HepG2 (cell line): ENCODE data around the gene C2. TPM values are rescaled to one million over a fixed set of nuclear protein-coding genes. Genes with fewer than 3 reads are reported as not detected.

Experiments
- JARID2 ChIP-seq: sonication (generic); formaldehyde crosslinking; IDR thresholded peaks from 2 replicates; pipeline ENCODE4 v1.8.1; 2023; ENCODE audit warnings: missing genetic modification reagents, inconsistent platforms; ENCODE audit not compliant: insufficient replicate concordance
- MEIS1 ChIP-seq: sonication (generic); formaldehyde crosslinking; IDR thresholded peaks from 2 replicates; pipeline ENCODE4 v1.9.0; 2021; ENCODE audit warnings: mild to moderate bottlenecking, missing genetic modification reagents, moderate library complexity, borderline replicate concordance
- NFKB2 ChIP-seq: sonication (generic); formaldehyde crosslinking; IDR thresholded peaks from 2 replicates; pipeline ENCODE4 v1.4.0; 2020; ENCODE audit warnings: missing genetic modification reagents, borderline replicate concordance
- PAX8 ChIP-seq: sonication (generic); formaldehyde crosslinking; IDR thresholded peaks from 2 replicates; pipeline ENCODE4 v1.8.0; 2022; ENCODE audit warnings: mild to moderate bottlenecking, missing genetic modification reagents, borderline replicate concordance
- POLR2AphosphoS2 ChIP-seq: IDR thresholded peaks from 2 replicates; pipeline ENCODE4 v1.6.1; 2011; ENCODE audit warnings: low read depth, low read length, improper control_type of control experiment
- RNF219 ChIP-seq: sonication (generic); formaldehyde crosslinking; IDR thresholded peaks from 2 replicates; pipeline ENCODE4 v1.5.0; 2020; ENCODE audit warnings: mild to moderate bottlenecking, missing genetic modification reagents
- SIN3A ChIP-seq: IDR thresholded peaks from 2 replicates; pipeline ENCODE4 v1.6.1; 2011; ENCODE audit warnings: low read depth, mild to moderate bottlenecking, control low read depth, low read length, borderline replicate concordance
- ZNF136 ChIP-seq: sonication (generic); formaldehyde crosslinking; IDR thresholded peaks from 2 replicates; pipeline ENCODE4 v1.8.1; 2022; ENCODE audit warnings: low read depth, mild to moderate bottlenecking, moderate library complexity, missing genetic modification reagents
- ZNF207 ChIP-seq: fragments of 450-650 bp; IDR thresholded peaks from 2 replicates; pipeline ENCODE4 v1.6.1; 2016; ENCODE audit warnings: antibody characterized with exemption, borderline replicate concordance
- ZNF512B ChIP-seq: sonication (generic); formaldehyde crosslinking; IDR thresholded peaks from 2 replicates; pipeline ENCODE4 v1.5.1; 2020; ENCODE audit warnings: missing genetic modification reagents, mild to moderate bottlenecking, borderline replicate concordance
- ZNF629 ChIP-seq: sonication (generic); formaldehyde crosslinking; conservative IDR thresholded peaks from 2 replicates; pipeline ENCODE4 v1.5.0; 2020; ENCODE audit warnings: missing genetic modification reagents
- ZNF724P ChIP-seq: sonication (generic); formaldehyde crosslinking; IDR thresholded peaks from 2 replicates; pipeline ENCODE4 v1.8.0; 2022; ENCODE audit warnings: missing genetic modification reagents, borderline replicate concordance
- ZNF768 ChIP-seq: sonication (generic); formaldehyde crosslinking; IDR thresholded peaks from 2 replicates; pipeline ENCODE4 v1.4.0; 2020; ENCODE audit warnings: missing genetic modification reagents
- polyA plus RNA-seq, 8 experiments: library from polyadenylated mRNA; depleted of rRNA in 3 of 8; stranded (reverse) in 7 of 8; unstranded in 1 of 8; fragments of >200 nt; fragmentation: Illumina TruSeq in 4 of 8; extraction: Trizol in 4 of 8; gene quantifications; 2 replicates each; pipeline versions ENCODE4 v1.2.1 to v1.2.3, GENCODE V29; 2011 to 2016; ENCODE audit warnings: low read depth in 4 of 8, missing spikeins in 1 of 8, mixed read lengths in 1 of 8; ENCODE audit not compliant: insufficient read depth in 1 of 8
- total RNA-seq, 5 experiments: library from RNA; depleted of rRNA; stranded (reverse); fragments of >200 nt; fragmentation: Illumina TruSeq; extraction: Trizol; gene quantifications; 2 replicates each; pipeline ENCODE4 v1.2.3, GENCODE V29; 2016; ENCODE audit warnings: low read depth in 1 of 5
- TF ChIP-seq, protein P1 (sequence below): IDR thresholded peaks from 2 replicates; pipeline ENCODE4 v1.6.1; 2016; ENCODE audit warnings: mild to moderate bottlenecking
- TF ChIP-seq, protein P2 (sequence below): IDR thresholded peaks from 2 replicates; pipeline ENCODE4 v1.4.0; 2020; ENCODE audit warnings: mild to moderate bottlenecking, missing genetic modification reagents
- TF ChIP-seq, protein P3 (sequence below): sonication (generic); formaldehyde crosslinking; IDR thresholded peaks from 2 replicates; pipeline ENCODE4 v1.4.0; 2020; ENCODE audit warnings: missing genetic modification reagents; ENCODE audit errors: not compliant biosample characterization

C2 gene
- total and polyA plus RNA-seq, 2 of the 13 experiments (the other 11 are each of a cell fraction or from before 2014, with no cell fraction given) = 165 to 307 TPM

- TF ChIP-seq ZNF512B (CRISPR knock-in tag) = no peak
- 0 out of 2 replicates have a peak, but pooled peaks have one; percentile 5 for TF ChIP-seq ZNF629 (CRISPR knock-in tag)
- TF ChIP-seq, protein P1, sequence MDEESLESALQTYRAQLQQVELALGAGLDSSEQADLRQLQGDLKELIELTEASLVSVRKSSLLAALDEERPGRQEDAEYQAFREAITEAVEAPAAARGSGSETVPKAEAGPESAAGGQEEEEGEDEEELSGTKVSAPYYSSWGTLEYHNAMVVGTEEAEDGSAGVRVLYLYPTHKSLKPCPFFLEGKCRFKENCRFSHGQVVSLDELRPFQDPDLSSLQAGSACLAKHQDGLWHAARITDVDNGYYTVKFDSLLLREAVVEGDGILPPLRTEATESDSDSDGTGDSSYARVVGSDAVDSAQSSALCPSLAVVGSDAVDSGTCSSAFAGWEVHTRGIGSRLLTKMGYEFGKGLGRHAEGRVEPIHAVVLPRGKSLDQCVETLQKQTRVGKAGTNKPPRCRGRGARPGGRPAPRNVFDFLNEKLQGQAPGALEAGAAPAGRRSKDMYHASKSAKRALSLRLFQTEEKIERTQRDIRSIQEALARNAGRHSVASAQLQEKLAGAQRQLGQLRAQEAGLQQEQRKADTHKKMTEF (CRISPR knock-in tag) = no peak; the same call in 1 of the 2 replicates
- no peak for TF ChIP-seq JARID2 (CRISPR knock-in tag)
- no peak; the same call in 1 of the 2 replicates for TF ChIP-seq ZNF768
- 0 out of 2 replicates have a peak, but pooled peaks have one; percentile 54 for TF ChIP-seq NFKB2 (CRISPR knock-in tag)
- TF ChIP-seq POLR2AphosphoS2 = no peak
- TF ChIP-seq SIN3A = no peak
- TF ChIP-seq, protein P2, sequence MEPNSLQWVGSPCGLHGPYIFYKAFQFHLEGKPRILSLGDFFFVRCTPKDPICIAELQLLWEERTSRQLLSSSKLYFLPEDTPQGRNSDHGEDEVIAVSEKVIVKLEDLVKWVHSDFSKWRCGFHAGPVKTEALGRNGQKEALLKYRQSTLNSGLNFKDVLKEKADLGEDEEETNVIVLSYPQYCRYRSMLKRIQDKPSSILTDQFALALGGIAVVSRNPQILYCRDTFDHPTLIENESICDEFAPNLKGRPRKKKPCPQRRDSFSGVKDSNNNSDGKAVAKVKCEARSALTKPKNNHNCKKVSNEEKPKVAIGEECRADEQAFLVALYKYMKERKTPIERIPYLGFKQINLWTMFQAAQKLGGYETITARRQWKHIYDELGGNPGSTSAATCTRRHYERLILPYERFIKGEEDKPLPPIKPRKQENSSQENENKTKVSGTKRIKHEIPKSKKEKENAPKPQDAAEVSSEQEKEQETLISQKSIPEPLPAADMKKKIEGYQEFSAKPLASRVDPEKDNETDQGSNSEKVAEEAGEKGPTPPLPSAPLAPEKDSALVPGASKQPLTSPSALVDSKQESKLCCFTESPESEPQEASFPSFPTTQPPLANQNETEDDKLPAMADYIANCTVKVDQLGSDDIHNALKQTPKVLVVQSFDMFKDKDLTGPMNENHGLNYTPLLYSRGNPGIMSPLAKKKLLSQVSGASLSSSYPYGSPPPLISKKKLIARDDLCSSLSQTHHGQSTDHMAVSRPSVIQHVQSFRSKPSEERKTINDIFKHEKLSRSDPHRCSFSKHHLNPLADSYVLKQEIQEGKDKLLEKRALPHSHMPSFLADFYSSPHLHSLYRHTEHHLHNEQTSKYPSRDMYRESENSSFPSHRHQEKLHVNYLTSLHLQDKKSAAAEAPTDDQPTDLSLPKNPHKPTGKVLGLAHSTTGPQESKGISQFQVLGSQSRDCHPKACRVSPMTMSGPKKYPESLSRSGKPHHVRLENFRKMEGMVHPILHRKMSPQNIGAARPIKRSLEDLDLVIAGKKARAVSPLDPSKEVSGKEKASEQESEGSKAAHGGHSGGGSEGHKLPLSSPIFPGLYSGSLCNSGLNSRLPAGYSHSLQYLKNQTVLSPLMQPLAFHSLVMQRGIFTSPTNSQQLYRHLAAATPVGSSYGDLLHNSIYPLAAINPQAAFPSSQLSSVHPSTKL (CRISPR knock-in tag) = no peak
- TF ChIP-seq ZNF207 = no peak
- TF ChIP-seq RNF219 = no peak
- TF ChIP-seq ZNF136 (CRISPR knock-in tag) = no peak
- TF ChIP-seq MEIS1 (CRISPR knock-in tag) = 0 out of 2 replicates have a peak, but pooled peaks have one; percentile 4
- TF ChIP-seq PAX8 (CRISPR knock-in tag) = no peak
- TF ChIP-seq ZNF724P (CRISPR knock-in tag) = no peak
- TF ChIP-seq, protein P3, sequence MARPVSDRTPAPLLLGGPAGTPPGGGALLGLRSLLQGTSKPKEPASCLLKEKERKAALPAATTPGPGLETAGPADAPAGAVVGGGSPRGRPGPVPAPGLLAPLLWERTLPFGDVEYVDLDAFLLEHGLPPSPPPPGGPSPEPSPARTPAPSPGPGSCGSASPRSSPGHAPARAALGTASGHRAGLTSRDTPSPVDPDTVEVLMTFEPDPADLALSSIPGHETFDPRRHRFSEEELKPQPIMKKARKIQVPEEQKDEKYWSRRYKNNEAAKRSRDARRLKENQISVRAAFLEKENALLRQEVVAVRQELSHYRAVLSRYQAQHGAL (CRISPR knock-in tag) = peak; percentile 57
Measured at GRCh38 chr6:31900917-31901414, 26.6 kb upstream of the C2 start (continued).
